GM12878 (cell line): ENCODE results near the gene TACC2. TPM values are rescaled to one million over a fixed set of nuclear protein-coding genes. Genes with fewer than 3 reads are reported as not detected.

Source experiments
- ATAC-seq: fragments of 200-7000 bp; cut with Tn5 transposase; 3 replicates; pipeline ENCODE4 v1.9.1; 2020; ENCODE audit warnings: mild to moderate bottlenecking, moderate library complexity
- BruUV-seq: library from RNA; stranded (reverse); fragments of 400-500 nt; replicated peaks from 2 replicates; lab custom pipeline; 2021; lab: Mats Ljungman, UMichigan
- CTCF ChIA-PET: fragments of 300-600 bp; sonication (Branson Sonifier 250); formaldehyde crosslinking; extraction: SDS; loops from one replicate; lab custom pipeline; 2021; ENCODE audit warnings: inconsistent platforms; lab: Yijun Ruan, JAX
- POLR2A ChIA-PET: fragments of 350-600 bp; formaldehyde crosslinking; extraction: SDS; loops from one replicate; lab custom pipeline; 2021; ENCODE audit warnings: inconsistent platforms; lab: Charles Lee
- RAD21 ChIA-PET: fragments of 300-600 bp; sonication (Branson Sonifier 250); formaldehyde crosslinking; loops from one replicate; lab custom pipeline; 2023; ENCODE audit warnings: antibody characterized with exemption; ENCODE audit not compliant: unreplicated experiment; lab: Charles Lee
- SMC1A ChIA-PET: fragments of 300-600 bp; sonication (Branson Sonifier 250); formaldehyde crosslinking; loops from one replicate; lab custom pipeline; 2023; ENCODE audit not compliant: unreplicated experiment, uncharacterized antibody; lab: Charles Lee
- DNase-seq: peaks from one replicate; pipeline ENCODE4 v3.0.0-alpha.2; 2011; ENCODE audit warnings: low read depth, low spot score
- FAIRE-seq: peaks from 3 replicates; lab custom pipeline; 2011; peaks lifted over from hg19 to GRCh38; lab: Jason Lieb, UNC
- H2AFZ ChIP-seq: 2 replicates; pipeline ENCODE4 v1.6.0; 2011; ENCODE audit warnings: low read depth, low read length, control low read depth; ENCODE audit not compliant: control insufficient read depth
- H3K27ac ChIP-seq: 2 replicates; pipeline ENCODE4 v1.5.1; 2011; ENCODE audit warnings: control low read depth; ENCODE audit not compliant: control insufficient read depth, insufficient read depth
- H3K27me3 ChIP-seq, 2 experiments: replicated peaks in 1 of 2; 2 replicates each; pipeline versions ENCODE4 v1.6.0 to v1.6.1; 2011; ENCODE audit warnings: low read length in 1 of 2; ENCODE audit not compliant: control insufficient read depth in 2 of 2, insufficient read depth in 2 of 2
- H3K36me3 ChIP-seq, 2 experiments: 2 replicates each; pipeline ENCODE4 v1.5.1; 2011; ENCODE audit warnings: low read length in 1 of 2; ENCODE audit not compliant: control insufficient read depth in 2 of 2, insufficient read depth in 2 of 2
- H3K4me1 ChIP-seq: 2 replicates; pipeline ENCODE4 v1.6.1; 2011; ENCODE audit warnings: mild to moderate bottlenecking, low read length, moderate library complexity, mixed read lengths; ENCODE audit not compliant: control insufficient read depth, insufficient read depth
- H3K4me2 ChIP-seq: 2 replicates; pipeline ENCODE4 v1.6.0; 2011; ENCODE audit warnings: control low read depth; ENCODE audit not compliant: control insufficient read depth, insufficient read depth
- H3K4me3 ChIP-seq: fragments of 200-600 bp; sonication (generic); 2 replicates; pipeline ENCODE4 v1.5.1; 2016
- H3K79me2 ChIP-seq: 2 replicates; pipeline ENCODE4 v1.6.0; 2011; ENCODE audit warnings: low read length; ENCODE audit not compliant: control insufficient read depth, insufficient read depth
- H3K9ac ChIP-seq: 2 replicates; pipeline ENCODE4 v1.8.0; 2011; ENCODE audit warnings: low read length, control low read depth, mixed read lengths; ENCODE audit not compliant: control insufficient read depth, insufficient read depth
- H3K9me3 ChIP-seq: replicated peaks from 3 replicates; pipeline ENCODE4 v1.5.1; 2011; ENCODE audit warnings: mild to moderate bottlenecking, low read length; ENCODE audit not compliant: control insufficient read depth, insufficient read depth
- H4K20me1 ChIP-seq: 2 replicates; pipeline ENCODE4 v1.6.0; 2011; ENCODE audit not compliant: control insufficient read depth, insufficient read depth
- CHD1 ChIP-seq: IDR thresholded peaks from 2 replicates; pipeline ENCODE4 v1.6.1; 2012; ENCODE audit warnings: low read depth, low read length, improper control_type of control experiment
- EED ChIP-seq: sonication (generic); IDR thresholded peaks from 2 replicates; pipeline ENCODE4 v1.6.1; 2016; ENCODE audit warnings: antibody characterized with exemption, low read depth
- MAX ChIP-seq: IDR thresholded peaks from 2 replicates; pipeline ENCODE4 v1.6.1; 2012; ENCODE audit warnings: low read depth, low read length, improper control_type of control experiment
- MEF2B ChIP-seq: fragments of 450-650 bp; IDR thresholded peaks from 2 replicates; pipeline ENCODE4 v1.6.1; 2018; ENCODE audit warnings: mild to moderate bottlenecking, moderate library complexity; ENCODE audit not compliant: partially characterized antibody, poor library complexity, severe bottlenecking
- NR2C1 ChIP-seq: fragments of 450-650 bp; IDR thresholded peaks from 2 replicates; pipeline ENCODE4 v1.6.1; 2017; ENCODE audit warnings: antibody characterized with exemption, mild to moderate bottlenecking, moderate library complexity
- PML ChIP-seq: IDR thresholded peaks from 2 replicates; pipeline ENCODE4 v1.6.1; 2012; ENCODE audit warnings: low read length, inconsistent platforms
- PRDM15 ChIP-seq: fragments of 450-650 bp; formaldehyde crosslinking; IDR thresholded peaks from 2 replicates; pipeline ENCODE4 v1.4.0; 2020; ENCODE audit warnings: mild to moderate bottlenecking, moderate library complexity
- SREBF1 ChIP-seq: IDR thresholded peaks from 2 replicates; pipeline ENCODE4 v1.6.1; 2012; ENCODE audit warnings: mild to moderate bottlenecking, low read length
- SRF ChIP-seq, 2 experiments: IDR thresholded peaks; 2 replicates each; pipeline ENCODE4 v1.6.1; 2011; ENCODE audit warnings: low read depth in 2 of 2, low read length in 2 of 2, mild to moderate bottlenecking in 1 of 2, moderate library complexity in 1 of 2
- TAF1 ChIP-seq: IDR thresholded peaks from 2 replicates; pipeline ENCODE4 v1.6.1; 2011; ENCODE audit warnings: mild to moderate bottlenecking, low read depth, low read length, borderline replicate concordance
- ZNF622 ChIP-seq: fragments of 450-650 bp; IDR thresholded peaks from 2 replicates; pipeline ENCODE4 v1.6.1; 2017; ENCODE audit warnings: mild to moderate bottlenecking, inconsistent platforms
- whole genome bisulfite sequencing: methylation state at CpG from one replicate; pipeline ENCODE4 v1.1.6; 2016; ENCODE audit warnings: low lambda C conversion rate; ENCODE audit not compliant: insufficient replicate concordance, insufficient coverage; ENCODE audit errors: missing lambda C conversion rate; 5-methylcytosine and 5-hydroxymethylcytosine counted together
- in situ Hi-C: fragments of 300-500 bp; cut with MboI; formaldehyde crosslinking; loops from 9 replicates; pipeline ENCODE4 v1.14.3; 2018; ENCODE audit warnings: mixed read lengths
- intact Hi-C: fragments of 100-400 bp; cut with micrococcal nuclease; formaldehyde crosslinking; loops from one replicate; pipeline ENCODE4 v1.14.2; 2022; ENCODE audit not compliant: unreplicated experiment
- polyA plus RNA-seq, 11 experiments: library from polyadenylated mRNA; depleted of rRNA in 4 of 11; unstranded in 6 of 11; stranded (reverse) in 5 of 11; fragments of >200 nt; fragmentation: Nextera tagmentation in 4 of 11; fragmentation: Illumina TruSeq in 1 of 11; extraction: Ambion mirVana in 4 of 11; extraction: Trizol in 1 of 11; gene quantifications; 1 replicate in 1 of 11; 2 replicates in 10 of 11; pipeline versions ENCODE4 v1.2.1 to v1.2.3, GENCODE V29; 2011 to 2016; ENCODE audit warnings: inconsistent platforms in 2 of 11, missing spikeins in 2 of 11, low read depth in 1 of 11
- total RNA-seq, 4 experiments: library from RNA; depleted of rRNA in 3 of 4; stranded (reverse); fragments of >200 nt in 3 of 4; fragmentation: Illumina TruSeq in 1 of 4; extraction: Trizol in 1 of 4; gene quantifications; 2 replicates each; pipeline versions ENCODE4 v1.2.1 to v1.2.3, GENCODE V29; 2013 to 2021
- TF ChIP-seq, protein P1 (sequence below): fragments of 450-650 bp; IDR thresholded peaks from 2 replicates; pipeline ENCODE4 v1.6.1; 2018; ENCODE audit warnings: borderline replicate concordance, mild to moderate bottlenecking; ENCODE audit not compliant: partially characterized antibody

Gene TACC2
- total and polyA plus RNA-seq, 10 of the 15 experiments (the other 5 are each of a cell fraction or from before 2014, with no cell fraction given), result 0.07 to 0.64 (median 0.13) TPM; not detected in 5

DNA sequence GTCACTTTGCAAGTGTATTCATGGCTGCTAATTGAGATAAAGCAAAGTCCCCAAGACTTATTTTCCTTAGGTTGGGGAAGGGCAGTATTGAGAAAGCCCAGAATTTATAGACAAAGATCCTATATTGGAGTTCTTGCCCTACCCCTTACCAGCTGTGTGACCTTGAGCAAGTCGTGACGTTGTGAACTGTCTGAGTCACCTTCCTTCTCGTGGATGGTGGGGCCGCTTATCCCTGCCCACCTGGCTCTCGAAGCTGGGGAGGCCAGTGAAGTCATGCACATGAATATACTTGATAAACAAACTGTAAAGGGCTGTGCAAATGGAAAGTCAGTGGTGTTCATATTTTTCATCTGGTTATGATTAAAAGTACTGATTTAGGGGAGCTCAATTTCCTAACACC, 127.4 kb downstream of the TACC2 start:
- POLR2A ChIA-PET, result no interaction called here
- no TSS peak for BruUV-seq
- H3K9ac ChIP-seq, result no peak overlapping the region
- H3K36me3 ChIP-seq, result no peaks in the 10 kb centered on the region
- H2AFZ ChIP-seq, result no peak overlapping the region
- SMC1A ChIA-PET, result interaction anchor here (0.6 kb wide), 1 partner anchor 15 kb away, joined by 3 read pairs; no protein-coding TSS in a partner anchor
- H3K79me2 ChIP-seq, result no peaks in the 10 kb centered on the region
- RAD21 ChIA-PET, result no interaction called here
- no peak overlapping the region for H3K27ac ChIP-seq
- no peaks in the 10 kb centered on the region for H4K20me1 ChIP-seq
- in situ Hi-C loops (no loop called here), intact Hi-C loops (no loop called here)
- WGBS, result 8% methylated on average over 5 of the region's 5 CpGs
- FAIRE-seq, result no peak
- H3K4me3 ChIP-seq, result no peak overlapping the region
- no peaks in the 10 kb centered on the region; the same call in 1 of the 2 replicates for H3K4me1 ChIP-seq
- no peaks in the 10 kb centered on the region; the same call in 2 of the 3 replicates for H3K9me3 ChIP-seq
- no peak for ATAC-seq
- peaks cover 0 to 2% of the 10 kb centered on the region in 2 experiments; a peak in 2 of 4 replicates for H3K27me3 ChIP-seq
- TF ChIP-seq SREBF1 (no peak), TAF1 (no peak), MAX (no peak), NR2C1 (no peak), CHD1 (no peak), EED (no peak), PML (no peak), MEF2B (no peak), PRDM15 (CRISPR knock-in tag) (no peak), SRF (IDR thresholded peaks at IDR 0.05; ENCODE audit: low read depth in 2 of 2, low read length in 2 of 2) (no peak), ZNF622 (no peak)
- TF ChIP-seq, protein P1, sequence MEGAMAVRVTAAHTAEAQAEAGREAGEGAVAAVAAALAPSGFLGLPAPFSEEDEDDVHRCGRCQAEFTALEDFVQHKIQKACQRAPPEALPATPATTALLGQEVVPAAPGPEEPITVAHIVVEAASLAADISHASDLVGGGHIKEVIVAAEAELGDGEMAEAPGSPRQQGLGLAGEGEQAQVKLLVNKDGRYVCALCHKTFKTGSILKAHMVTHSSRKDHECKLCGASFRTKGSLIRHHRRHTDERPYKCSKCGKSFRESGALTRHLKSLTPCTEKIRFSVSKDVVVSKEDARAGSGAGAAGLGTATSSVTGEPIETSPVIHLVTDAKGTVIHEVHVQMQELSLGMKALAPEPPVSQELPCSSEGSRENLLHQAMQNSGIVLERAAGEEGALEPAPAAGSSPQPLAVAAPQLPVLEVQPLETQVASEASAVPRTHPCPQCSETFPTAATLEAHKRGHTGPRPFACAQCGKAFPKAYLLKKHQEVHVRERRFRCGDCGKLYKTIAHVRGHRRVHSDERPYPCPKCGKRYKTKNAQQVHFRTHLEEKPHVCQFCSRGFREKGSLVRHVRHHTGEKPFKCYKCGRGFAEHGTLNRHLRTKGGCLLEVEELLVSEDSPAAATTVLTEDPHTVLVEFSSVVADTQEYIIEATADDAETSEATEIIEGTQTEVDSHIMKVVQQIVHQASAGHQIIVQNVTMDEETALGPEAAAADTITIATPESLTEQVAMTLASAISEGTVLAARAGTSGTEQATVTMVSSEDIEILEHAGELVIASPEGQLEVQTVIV, result no peak
- TF ChIP-seq, all 136 proteins: peak for 0
- DNase-seq, result no peak
- CTCF ChIA-PET, result interaction anchor here (1.1 kb wide), 1 partner anchor 111 kb away, joined by 4 read pairs; no protein-coding TSS in a partner anchor
- H3K4me2 ChIP-seq, result no peak overlapping the region
